Gastrocnemius medialis (tissue), 4 donors: ENCODE results near the gene PARD3. TPM values are rescaled to one million over a fixed set of nuclear protein-coding genes. Genes with fewer than 3 reads are reported as not detected.

Source experiments
- ATAC-seq, 2 donors: fragments of 150-250 bp; one replicate each; pipeline ENCODE4 v1.9.1; 2016
- DNase-seq, 2 donors: peaks; one replicate each; pipeline ENCODE4 v3.0.0-alpha.2; 2019
- H3K27ac ChIP-seq, 4 donors: fragments of 200-600 bp; sonication (generic); 1 replicate in 1 of 4; 2 replicates in 3 of 4; pipeline ENCODE4 v1.5.1; 2016 to 2018; ENCODE audit warnings: mild to moderate bottlenecking in 2 of 4, moderate library complexity in 1 of 4
- H3K27me3 ChIP-seq, 3 donors: fragments of 200-600 bp; sonication (generic) in 2 of 3; 1 replicate in 1 of 3; 2 replicates in 2 of 3; pipeline versions ENCODE4 v1.5.1 to v1.6.0; 2016 to 2019; ENCODE audit warnings: mild to moderate bottlenecking in 1 of 3, moderate library complexity in 1 of 3
- H3K36me3 ChIP-seq, 2 donors: fragments of 200-600 bp; sonication (generic) in 1 of 2; one replicate each; pipeline ENCODE4 v1.5.1; 2017 to 2018
- H3K4me1 ChIP-seq, 2 donors: fragments of 200-600 bp; sonication (generic) in 1 of 2; one replicate each; pipeline ENCODE4 v1.5.1; 2016 to 2017; ENCODE audit warnings: mild to moderate bottlenecking in 2 of 2
- H3K4me3 ChIP-seq, 4 donors: fragments of 200-600 bp; sonication (generic) in 3 of 4; 1 replicate in 1 of 4; 2 replicates in 3 of 4; pipeline ENCODE4 v1.5.1; 2016 to 2019; ENCODE audit warnings: mild to moderate bottlenecking in 2 of 4
- H3K9me3 ChIP-seq, 3 donors: fragments of 200-600 bp; sonication (generic) in 2 of 3; 1 replicate in 1 of 3; 2 replicates in 2 of 3; pipeline ENCODE4 v1.5.1; 2016 to 2019
- CTCF ChIP-seq, 5 experiments: fragments of 450-650 bp in 3 of 5; fragments of 200-600 bp in 2 of 5; sonication (generic) in 2 of 5; IDR thresholded peaks in 4 of 5; conservative IDR thresholded peaks in 1 of 5; 1 replicate in 4 of 5; 2 replicates in 1 of 5; pipeline ENCODE4 v1.5.1; 2016 to 2019; ENCODE audit warnings: antibody characterized with exemption in 5 of 5, mild to moderate bottlenecking in 3 of 5, moderate library complexity in 3 of 5
- POLR2A ChIP-seq, 2 donors: fragments of 450-650 bp; IDR thresholded peaks; one replicate each; pipeline ENCODE4 v1.6.1; 2017; ENCODE audit warnings: antibody characterized with exemption in 2 of 2, mild to moderate bottlenecking in 2 of 2, moderate library complexity in 2 of 2
- in situ Hi-C, 4 donors: fragments of 200-750 bp; cut with MboI; loops; one replicate each; pipeline versions ENCODE4 v1.15.0 to v1.8.0; 2017; ENCODE audit warnings: low sequenced_read_pairs in 4 of 4
- intact Hi-C: fragments of 100-400 bp; cut with DNase I; formaldehyde crosslinking; loops from one replicate; pipeline ENCODE4 v1.15.1; 2023; ENCODE audit warnings: low total_unique reads
- total RNA-seq, 4 donors: library from RNA; depleted of rRNA; stranded (reverse); fragments of >200 nt; gene quantifications; one replicate each; pipeline versions ENCODE4 v1.1.0 to v1.2.3, GENCODE V29; 2016

The PARD3 gene
- total RNA-seq, 4 donors from 2014 or later = 64.6 to 75.8 (median 68.3) TPM

- no peaks in the 10 kb centered on the region for H3K9me3 ChIP-seq
- intact Hi-C loops (no loop called here), in situ Hi-C loops (no loop called here)
- H3K27ac ChIP-seq = no peak overlapping the region
- no peak for ATAC-seq
- DNase-seq = no peak
- no peaks in the 10 kb centered on the region for H3K4me1 ChIP-seq
- H3K4me3 ChIP-seq = no peak overlapping the region
- no peaks in the 10 kb centered on the region for H3K27me3 ChIP-seq
- no peak for TF ChIP-seq CTCF (IDR thresholded peaks at IDR 0.05 in 4 of 5, conservative IDR thresholded peaks at IDR 0.05 in 1 of 5)
- TF ChIP-seq POLR2A (IDR thresholded peaks at IDR 0.05) = no peak
- H3K36me3 ChIP-seq = no peaks in the 10 kb centered on the region
These were observed 341.7 kb downstream of the PARD3 start for GRCh38 chr10:34473174-34474008.

GRCh38 chr10:34470307-34470706 is 344.8 kb downstream of the PARD3 start:
- no peak for ATAC-seq
- Histone ChIP-seq H3K36me3 (no peaks in the 10 kb centered on the region), H3K27ac (no peak overlapping the region), H3K27me3 (no peaks in the 10 kb centered on the region), H3K9me3 (no peaks in the 10 kb centered on the region), H3K4me3 (no peak overlapping the region), H3K4me1 (no peaks in the 10 kb centered on the region)
- no peak for TF ChIP-seq POLR2A (IDR thresholded peaks at IDR 0.05)
- no peak for TF ChIP-seq CTCF (IDR thresholded peaks at IDR 0.05 in 4 of 5, conservative IDR thresholded peaks at IDR 0.05 in 1 of 5)
- no peak for DNase-seq
- in situ Hi-C loops = no loop called here
- intact Hi-C loops = no loop called here

- no peak overlapping the region for H3K27ac ChIP-seq
- intact Hi-C loops (no loop called here), in situ Hi-C loops (no loop called here)
- DNase-seq (no peak), ATAC-seq (no peak)
- no peak overlapping the region for H3K4me3 ChIP-seq
- no peaks in the 10 kb centered on the region for H3K36me3 ChIP-seq
- TF ChIP-seq CTCF (IDR thresholded peaks at IDR 0.05 in 4 of 5, conservative IDR thresholded peaks at IDR 0.05 in 1 of 5) (no peak), POLR2A (IDR thresholded peaks at IDR 0.05) (no peak)
- no peaks in the 10 kb centered on the region for H3K9me3 ChIP-seq
- no peaks in the 10 kb centered on the region for H3K27me3 ChIP-seq
- no peaks in the 10 kb centered on the region for H3K4me1 ChIP-seq
These were observed 345.6 kb downstream of the PARD3 start for GRCh38 chr10:34469446-34469845.

GRCh38 chr10:34467902-34468301 is 347.2 kb downstream of the PARD3 start:
- H3K4me3 ChIP-seq = no peak overlapping the region
- TF ChIP-seq CTCF (IDR thresholded peaks at IDR 0.05 in 4 of 5, conservative IDR thresholded peaks at IDR 0.05 in 1 of 5) (no peak), POLR2A (IDR thresholded peaks at IDR 0.05) (no peak)
- intact Hi-C loops (no loop called here), in situ Hi-C loops (no loop called here)
- no peaks in the 10 kb centered on the region for H3K4me1 ChIP-seq
- no peak for DNase-seq
- no peak for ATAC-seq
- no peaks in the 10 kb centered on the region for H3K9me3 ChIP-seq
- no peak overlapping the region for H3K27ac ChIP-seq
- H3K36me3 ChIP-seq = no peaks in the 10 kb centered on the region
- H3K27me3 ChIP-seq = no peaks in the 10 kb centered on the region
